Measurements from ENCODE around the gene C11orf16. TPM values are rescaled to one million over a fixed set of nuclear protein-coding genes. Genes with fewer than 3 reads are reported as not detected.

C11orf16 gene
- total and polyA plus RNA-seq, 2 of the 8 experiments (the other 6 are each of a cell fraction or from before 2014, with no cell fraction given) = 0.08 TPM; not detected in 1

GRCh38 chr11:8964324-8965320 is 31.9 kb upstream of the C11orf16 start, which contains the start of gene TMEM9B (continued):
- peak; percentile 30; the same call in 1 of the 2 replicates for TF ChIP-seq GABPA (IDR thresholded peaks at IDR 0.05; ENCODE audit: borderline replicate concordance, insufficient read depth, low read length)
- peak; percentile 53; the same call in 1 of the 2 replicates for TF ChIP-seq RBBP5 (IDR thresholded peaks at IDR 0.05; ENCODE audit: borderline replicate concordance, low read depth, low read length)
- TF ChIP-seq RFX5 (IDR thresholded peaks at IDR 0.05; ENCODE audit: borderline replicate concordance, low read depth, low read length) = 0 out of 2 replicates have a peak, but pooled peaks have one; percentile 15
- peak; percentile 99 for TF ChIP-seq EGR1 (IDR thresholded peaks at IDR 0.05; ENCODE audit: borderline replicate concordance, low read depth, low read length)
- no peak; the same call in 1 of the 2 replicates for TF ChIP-seq YY1 (IDR thresholded peaks at IDR 0.05; ENCODE audit: low read depth, low read length)
